ENCODE results near the gene CST4. TPM values are rescaled to one million over a fixed set of nuclear protein-coding genes. Genes with fewer than 3 reads are reported as not detected.

The CST4 gene
- total and polyA plus RNA-seq, 2 experiments from 2014 or later = not detected

DNA sequence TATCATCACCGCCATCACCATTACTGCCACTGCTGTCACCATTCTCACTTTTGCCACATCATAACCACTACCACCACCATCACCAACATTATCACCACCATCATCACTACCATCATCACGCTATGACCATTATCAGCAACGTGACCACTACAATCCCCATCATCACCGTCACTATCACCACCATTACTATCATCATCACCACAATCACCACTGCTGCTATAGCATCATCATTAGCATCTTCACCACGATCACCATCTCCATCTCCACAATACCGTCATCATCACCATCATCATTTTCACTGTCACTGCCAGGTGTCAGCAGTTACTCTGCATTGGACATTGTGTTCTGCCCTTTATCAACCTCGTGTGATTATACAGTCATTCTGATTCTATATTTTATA lies 19.0 kb downstream of the CST4 start (continued):
- TF ChIP-seq, protein P1, sequence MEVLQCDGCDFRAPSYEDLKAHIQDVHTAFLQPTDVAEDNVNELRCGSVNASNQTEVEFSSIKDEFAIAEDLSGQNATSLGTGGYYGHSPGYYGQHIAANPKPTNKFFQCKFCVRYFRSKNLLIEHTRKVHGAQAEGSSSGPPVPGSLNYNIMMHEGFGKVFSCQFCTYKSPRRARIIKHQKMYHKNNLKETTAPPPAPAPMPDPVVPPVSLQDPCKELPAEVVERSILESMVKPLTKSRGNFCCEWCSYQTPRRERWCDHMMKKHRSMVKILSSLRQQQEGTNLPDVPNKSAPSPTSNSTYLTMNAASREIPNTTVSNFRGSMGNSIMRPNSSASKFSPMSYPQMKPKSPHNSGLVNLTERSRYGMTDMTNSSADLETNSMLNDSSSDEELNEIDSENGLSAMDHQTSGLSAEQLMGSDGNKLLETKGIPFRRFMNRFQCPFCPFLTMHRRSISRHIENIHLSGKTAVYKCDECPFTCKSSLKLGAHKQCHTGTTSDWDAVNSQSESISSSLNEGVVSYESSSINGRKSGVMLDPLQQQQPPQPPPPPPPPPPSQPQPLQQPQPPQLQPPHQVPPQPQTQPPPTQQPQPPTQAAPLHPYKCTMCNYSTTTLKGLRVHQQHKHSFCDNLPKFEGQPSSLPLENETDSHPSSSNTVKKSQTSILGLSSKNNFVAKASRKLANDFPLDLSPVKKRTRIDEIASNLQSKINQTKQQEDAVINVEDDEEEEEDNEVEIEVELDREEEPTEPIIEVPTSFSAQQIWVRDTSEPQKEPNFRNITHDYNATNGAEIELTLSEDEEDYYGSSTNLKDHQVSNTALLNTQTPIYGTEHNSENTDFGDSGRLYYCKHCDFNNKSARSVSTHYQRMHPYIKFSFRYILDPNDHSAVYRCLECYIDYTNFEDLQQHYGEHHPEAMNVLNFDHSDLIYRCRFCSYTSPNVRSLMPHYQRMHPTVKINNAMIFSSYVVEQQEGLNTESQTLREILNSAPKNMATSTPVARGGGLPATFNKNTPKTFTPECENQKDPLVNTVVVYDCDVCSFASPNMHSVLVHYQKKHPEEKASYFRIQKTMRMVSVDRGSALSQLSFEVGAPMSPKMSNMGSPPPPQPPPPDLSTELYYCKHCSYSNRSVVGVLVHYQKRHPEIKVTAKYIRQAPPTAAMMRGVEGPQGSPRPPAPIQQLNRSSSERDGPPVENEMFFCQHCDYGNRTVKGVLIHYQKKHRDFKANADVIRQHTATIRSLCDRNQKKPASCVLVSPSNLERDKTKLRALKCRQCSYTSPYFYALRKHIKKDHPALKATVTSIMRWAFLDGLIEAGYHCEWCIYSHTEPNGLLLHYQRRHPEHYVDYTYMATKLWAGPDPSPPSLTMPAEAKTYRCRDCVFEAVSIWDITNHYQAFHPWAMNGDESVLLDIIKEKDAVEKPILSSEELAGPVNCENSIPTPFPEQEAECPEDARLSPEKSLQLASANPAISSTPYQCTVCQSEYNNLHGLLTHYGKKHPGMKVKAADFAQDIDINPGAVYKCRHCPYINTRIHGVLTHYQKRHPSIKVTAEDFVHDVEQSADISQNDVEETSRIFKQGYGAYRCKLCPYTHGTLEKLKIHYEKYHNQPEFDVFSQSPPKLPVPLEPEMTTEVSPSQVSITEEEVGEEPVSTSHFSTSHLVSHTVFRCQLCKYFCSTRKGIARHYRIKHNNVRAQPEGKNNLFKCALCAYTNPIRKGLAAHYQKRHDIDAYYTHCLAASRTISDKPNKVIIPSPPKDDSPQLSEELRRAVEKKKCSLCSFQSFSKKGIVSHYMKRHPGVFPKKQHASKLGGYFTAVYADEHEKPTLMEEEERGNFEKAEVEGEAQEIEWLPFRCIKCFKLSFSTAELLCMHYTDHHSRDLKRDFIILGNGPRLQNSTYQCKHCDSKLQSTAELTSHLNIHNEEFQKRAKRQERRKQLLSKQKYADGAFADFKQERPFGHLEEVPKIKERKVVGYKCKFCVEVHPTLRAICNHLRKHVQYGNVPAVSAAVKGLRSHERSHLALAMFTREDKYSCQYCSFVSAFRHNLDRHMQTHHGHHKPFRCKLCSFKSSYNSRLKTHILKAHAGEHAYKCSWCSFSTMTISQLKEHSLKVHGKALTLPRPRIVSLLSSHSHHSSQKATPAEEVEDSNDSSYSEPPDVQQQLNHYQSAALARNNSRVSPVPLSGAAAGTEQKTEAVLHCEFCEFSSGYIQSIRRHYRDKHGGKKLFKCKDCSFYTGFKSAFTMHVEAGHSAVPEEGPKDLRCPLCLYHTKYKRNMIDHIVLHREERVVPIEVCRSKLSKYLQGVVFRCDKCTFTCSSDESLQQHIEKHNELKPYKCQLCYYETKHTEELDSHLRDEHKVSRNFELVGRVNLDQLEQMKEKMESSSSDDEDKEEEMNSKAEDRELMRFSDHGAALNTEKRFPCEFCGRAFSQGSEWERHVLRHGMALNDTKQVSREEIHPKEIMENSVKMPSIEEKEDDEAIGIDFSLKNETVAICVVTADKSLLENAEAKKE (CRISPR knock-in tag; IDR thresholded peaks at IDR 0.05) = no peak

DNA sequence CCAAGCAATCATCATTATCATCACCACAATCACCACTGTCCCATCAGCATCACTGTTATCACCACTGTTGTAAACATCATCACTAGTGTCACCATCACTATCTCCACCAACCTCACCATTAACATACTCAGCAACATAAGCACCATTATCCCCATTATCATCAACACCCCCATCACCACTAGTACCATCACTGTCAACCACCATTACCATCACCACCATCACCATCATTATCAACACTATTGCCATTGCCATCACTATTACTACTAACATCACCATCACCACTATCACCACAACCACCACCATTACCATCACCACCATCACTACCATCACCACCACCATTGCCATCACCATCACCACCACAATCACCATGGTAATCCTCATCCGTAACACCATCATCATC lies 19.5 kb downstream of the CST4 start:
- no peaks in the 10 kb centered on the region for H3K9me3 Mint-ChIP-seq
- no peak overlapping the region for H3K4me3 Mint-ChIP-seq
- DNase-seq (ENCODE audit: low spot score) (no peak), ATAC-seq (no peak)
- Histone ChIP-seq H2AFZ (no peak overlapping the region), H3K27ac (ENCODE audit: low read depth) (no peak overlapping the region), H3K4me3 (no peak overlapping the region), H3K79me2 (replicated peaks; ENCODE audit: insufficient read depth) (no peaks in the 10 kb centered on the region), H3K27me3 (ENCODE audit: insufficient read depth) (no peaks in the 10 kb centered on the region), H3K4me1 (ENCODE audit: insufficient read depth) (no peaks in the 10 kb centered on the region), H3F3A (replicated peaks; ENCODE audit: low read depth) (no peaks in the 10 kb centered on the region), H4K20me1 (replicated peaks; ENCODE audit: insufficient read depth) (no peaks in the 10 kb centered on the region), H3K9me2 (ENCODE audit: insufficient read depth) (0 out of 2 replicates have a peak, but pooled peaks cover 3% of the 10 kb centered on the region), H3K36me3 (ENCODE audit: insufficient read depth) (no peaks in the 10 kb centered on the region), H3K4me2 (no peak overlapping the region)
- H3K27me3 Mint-ChIP-seq (ENCODE audit: insufficient read depth, low read depth, poor library complexity) = peaks cover 2% of the 10 kb centered on the region
- H3K27ac Mint-ChIP-seq = no peak overlapping the region
- TF ChIP-seq, protein P2, sequence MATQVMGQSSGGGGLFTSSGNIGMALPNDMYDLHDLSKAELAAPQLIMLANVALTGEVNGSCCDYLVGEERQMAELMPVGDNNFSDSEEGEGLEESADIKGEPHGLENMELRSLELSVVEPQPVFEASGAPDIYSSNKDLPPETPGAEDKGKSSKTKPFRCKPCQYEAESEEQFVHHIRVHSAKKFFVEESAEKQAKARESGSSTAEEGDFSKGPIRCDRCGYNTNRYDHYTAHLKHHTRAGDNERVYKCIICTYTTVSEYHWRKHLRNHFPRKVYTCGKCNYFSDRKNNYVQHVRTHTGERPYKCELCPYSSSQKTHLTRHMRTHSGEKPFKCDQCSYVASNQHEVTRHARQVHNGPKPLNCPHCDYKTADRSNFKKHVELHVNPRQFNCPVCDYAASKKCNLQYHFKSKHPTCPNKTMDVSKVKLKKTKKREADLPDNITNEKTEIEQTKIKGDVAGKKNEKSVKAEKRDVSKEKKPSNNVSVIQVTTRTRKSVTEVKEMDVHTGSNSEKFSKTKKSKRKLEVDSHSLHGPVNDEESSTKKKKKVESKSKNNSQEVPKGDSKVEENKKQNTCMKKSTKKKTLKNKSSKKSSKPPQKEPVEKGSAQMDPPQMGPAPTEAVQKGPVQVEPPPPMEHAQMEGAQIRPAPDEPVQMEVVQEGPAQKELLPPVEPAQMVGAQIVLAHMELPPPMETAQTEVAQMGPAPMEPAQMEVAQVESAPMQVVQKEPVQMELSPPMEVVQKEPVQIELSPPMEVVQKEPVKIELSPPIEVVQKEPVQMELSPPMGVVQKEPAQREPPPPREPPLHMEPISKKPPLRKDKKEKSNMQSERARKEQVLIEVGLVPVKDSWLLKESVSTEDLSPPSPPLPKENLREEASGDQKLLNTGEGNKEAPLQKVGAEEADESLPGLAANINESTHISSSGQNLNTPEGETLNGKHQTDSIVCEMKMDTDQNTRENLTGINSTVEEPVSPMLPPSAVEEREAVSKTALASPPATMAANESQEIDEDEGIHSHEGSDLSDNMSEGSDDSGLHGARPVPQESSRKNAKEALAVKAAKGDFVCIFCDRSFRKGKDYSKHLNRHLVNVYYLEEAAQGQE (IDR thresholded peaks at IDR 0.05; ENCODE audit: unreplicated experiment) = no peak
- no peak for TF ChIP-seq ZNF114 (CRISPR knock-in tag; IDR thresholded peaks at IDR 0.05)
- no peaks in the 10 kb centered on the region for H3K4me1 Mint-ChIP-seq
- no peaks in the 10 kb centered on the region for H3K36me3 Mint-ChIP-seq (ENCODE audit: low read depth)

Measured in GM23338 (cell line).